Endothelial cell of umbilical vein (primary cell): Measurements from ENCODE around the gene DYNLT3. TPM values are rescaled to one million over a fixed set of nuclear protein-coding genes. Genes with fewer than 3 reads are reported as not detected.

ENCODE experiments used
- BruUV-seq: library from RNA; stranded (reverse); fragments of 400-500 nt; replicated peaks from 2 replicates; lab custom pipeline; 2021; lab: Mats Ljungman, UMichigan
- CTCF ChIA-PET: fragments of 300-600, 350-600 bp; sonication (Branson Sonifier 250); formaldehyde crosslinking; loops from one replicate; lab custom pipeline; 2021; ENCODE audit warnings: antibody characterized with exemption, inconsistent platforms; lab: Charles Lee
- POLR2A ChIA-PET: fragments of 300-600, 350-600 bp; sonication (Branson Sonifier 250); formaldehyde crosslinking; loops from one replicate; lab custom pipeline; 2021; ENCODE audit warnings: antibody characterized with exemption, inconsistent platforms; lab: Charles Lee
- DNase-seq: peaks from one replicate; pipeline ENCODE4 v3.0.0-alpha.2; 2011; ENCODE audit warnings: low read depth, low spot score
- FAIRE-seq: peaks from 2 replicates; lab custom pipeline; 2011; peaks lifted over from hg19 to GRCh38; lab: Jason Lieb, UNC
- H2AFZ ChIP-seq: 2 replicates; pipeline ENCODE4 v1.6.0; 2012; ENCODE audit warnings: low read depth, low read length, control low read depth, inconsistent platforms
- H3K27ac ChIP-seq: 2 replicates; pipeline ENCODE4 v1.5.1; 2011; ENCODE audit warnings: low read depth, mild to moderate bottlenecking, control low read depth, low read length, moderate library complexity; ENCODE audit not compliant: insufficient read depth
- H3K27me3 ChIP-seq, 2 experiments: 2 replicates each; pipeline versions ENCODE4 v1.6.0 to v1.6.1; 2011; ENCODE audit warnings: low read length in 2 of 2, mixed read lengths in 1 of 2; ENCODE audit not compliant: control insufficient read depth in 2 of 2, insufficient read depth in 2 of 2
- H3K36me3 ChIP-seq, 2 experiments: 2 replicates in 1 of 2; 3 replicates in 1 of 2; pipeline ENCODE4 v1.5.1; 2011; ENCODE audit warnings: low read length in 2 of 2, mild to moderate bottlenecking in 1 of 2, moderate library complexity in 1 of 2; ENCODE audit not compliant: control insufficient read depth in 2 of 2, insufficient read depth in 2 of 2; ENCODE audit errors: extremely low read depth in 1 of 2
- H3K4me1 ChIP-seq: 3 replicates; pipeline ENCODE4 v1.5.1; 2011; ENCODE audit warnings: mild to moderate bottlenecking, low read length; ENCODE audit not compliant: control insufficient read depth, insufficient read depth; ENCODE audit errors: extremely low read depth
- H3K4me2 ChIP-seq: 2 replicates; pipeline ENCODE4 v1.6.1; 2011; ENCODE audit warnings: low read length, control low read depth, mixed read lengths; ENCODE audit not compliant: insufficient read depth
- H3K4me3 ChIP-seq, 3 experiments: fragments of 200-600 bp in 1 of 3; sonication (generic), shearing (Covaris generic) in 1 of 3; replicated peaks in 1 of 3; 2 replicates each; pipeline ENCODE4 v1.5.1; 2011 to 2016; ENCODE audit warnings: control low read depth in 3 of 3, low read length in 3 of 3, mild to moderate bottlenecking in 2 of 3, inconsistent platforms in 1 of 3, low read depth in 1 of 3, moderate library complexity in 1 of 3; ENCODE audit not compliant: insufficient read depth in 1 of 3
- H3K79me2 ChIP-seq: 2 replicates; pipeline ENCODE4 v1.6.0; 2012; ENCODE audit warnings: low read length, inconsistent platforms; ENCODE audit not compliant: control insufficient read depth, insufficient read depth
- H3K9ac ChIP-seq: replicated peaks from 2 replicates; pipeline ENCODE3; 2011; ENCODE audit warnings: low read length, control low read depth; ENCODE audit not compliant: insufficient read depth; ENCODE audit errors: extremely low read depth
- H3K9me1 ChIP-seq: replicated peaks from 3 replicates; pipeline ENCODE4 v1.6.0; 2011; ENCODE audit warnings: mild to moderate bottlenecking, low read length; ENCODE audit not compliant: control insufficient read depth, insufficient read depth; ENCODE audit errors: extremely low read depth
- H3K9me3 ChIP-seq: replicated peaks from 2 replicates; pipeline ENCODE4 v1.5.1; 2012; ENCODE audit warnings: low read length, inconsistent platforms; ENCODE audit not compliant: control insufficient read depth, insufficient read depth
- H4K20me1 ChIP-seq: replicated peaks from 2 replicates; pipeline ENCODE3; 2011; ENCODE audit warnings: mild to moderate bottlenecking, low read length; ENCODE audit not compliant: control insufficient read depth, insufficient read depth; ENCODE audit errors: extremely low read depth
- EZH2 ChIP-seq: IDR thresholded peaks from 2 replicates; pipeline ENCODE4 v1.6.1; 2012; ENCODE audit warnings: borderline replicate concordance, low read depth, mild to moderate bottlenecking, moderate library complexity, low read length, inconsistent platforms; ENCODE audit not compliant: severe bottlenecking
- GATA2 ChIP-seq: IDR thresholded peaks from 2 replicates; pipeline ENCODE4 v1.7.0; 2011; ENCODE audit warnings: low read depth, mild to moderate bottlenecking, moderate library complexity, mixed read lengths, low read length; ENCODE audit not compliant: insufficient read length, insufficient read depth
- POLR2A ChIP-seq: IDR thresholded peaks from 2 replicates; pipeline ENCODE4 v1.6.1; 2012; ENCODE audit warnings: low read depth, mild to moderate bottlenecking, control low read depth, low read length
- POLR2AphosphoS5 ChIP-seq: IDR thresholded peaks from 2 replicates; pipeline ENCODE4 v1.6.1; 2012; ENCODE audit warnings: low read depth, mild to moderate bottlenecking, control low read depth, low read length, moderate library complexity; ENCODE audit not compliant: insufficient read depth
- dilution Hi-C: fragments of 300-500 bp; cut with MboI; formaldehyde crosslinking; loops from one replicate; pipeline ENCODE4 v1.15.0; 2019; ENCODE audit warnings: low sequenced_read_pairs; ENCODE audit not compliant: extremely low pct_ligation_motif_present
- intact Hi-C: fragments of 100-400 bp; cut with micrococcal nuclease; formaldehyde crosslinking; loops from one replicate; pipeline ENCODE4 v1.10.0; 2022
- polyA plus RNA-seq, 4 experiments: library from polyadenylated mRNA; depleted of rRNA in 3 of 4; stranded (reverse) in 3 of 4; unstranded in 1 of 4; fragments of >200 nt; gene quantifications; 2 replicates each; pipeline versions ENCODE4 v1.2.1 to v1.2.3, GENCODE V29; 2011 to 2012; ENCODE audit warnings: missing spikeins in 1 of 4
- total RNA-seq: library from RNA; stranded (reverse); gene quantifications from 2 replicates; pipeline ENCODE4 v1.2.3, GENCODE V29; 2021
- TF ChIP-seq, protein P1 (sequence below): IDR thresholded peaks from 2 replicates; pipeline ENCODE4 v1.6.1; 2011; ENCODE audit not compliant: insufficient read depth, insufficient read length
- TF ChIP-seq, protein P2 (sequence below), 2 donors: IDR thresholded peaks; 1 replicate in 1 of 2; 2 replicates in 1 of 2; pipeline ENCODE4 v1.5.1; 2011; ENCODE audit warnings: low read length in 2 of 2, mild to moderate bottlenecking in 2 of 2, moderate library complexity in 2 of 2, control low read depth in 1 of 2, inconsistent platforms in 1 of 2, low read depth in 1 of 2; ENCODE audit not compliant: insufficient read depth in 1 of 2; ENCODE audit errors: extremely low read depth in 1 of 2

Gene DYNLT3
- total and polyA plus RNA-seq, 2 donors (not counting 3 experiments of a cell fraction or from before 2014, with no cell fraction given), result 9.3 to 22.8 TPM

DNA sequence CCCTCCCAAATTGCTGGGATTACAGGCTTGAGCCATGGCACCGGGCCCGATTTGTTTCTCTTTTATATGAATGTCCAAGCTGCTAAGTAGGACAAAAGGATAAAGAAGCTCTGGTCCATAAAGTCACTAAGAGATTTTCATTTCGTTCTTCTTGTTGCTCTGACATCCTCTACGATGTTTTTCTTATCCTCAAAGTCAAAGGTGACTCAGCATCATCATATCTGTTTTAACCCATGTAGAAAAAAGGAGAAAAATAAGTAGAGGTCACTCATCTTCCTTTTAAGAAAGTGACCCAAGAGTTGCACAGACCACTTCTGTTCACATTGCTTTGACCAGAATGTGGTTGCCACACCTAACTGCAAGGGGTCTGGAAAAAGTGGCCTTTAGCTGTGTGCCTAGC lies 29.3 kb upstream of the DYNLT3 start:
- Histone ChIP-seq H3K36me3 (no peaks in the 10 kb centered on the region), H3K9me3 (no peaks in the 10 kb centered on the region), H3K4me3 (no peak overlapping the region), H3K9me1 (no peaks in the 10 kb centered on the region), H4K20me1 (no peaks in the 10 kb centered on the region), H3K27ac (no peak overlapping the region), H2AFZ (no peak overlapping the region), H3K4me2 (no peak overlapping the region), H3K4me1 (peaks cover 3% of the 10 kb centered on the region), H3K79me2 (no peaks in the 10 kb centered on the region), H3K27me3 (no peaks in the 10 kb centered on the region), H3K9ac (no peak overlapping the region)
- no peak for FAIRE-seq
- ChIA-PET CTCF (no interaction called here), POLR2A (no interaction called here)
- intact Hi-C loops, result no loop called here
- no peak for DNase-seq
- dilution Hi-C loops, result no loop called here
- TF ChIP-seq POLR2A (no peak), POLR2AphosphoS5 (no peak), EZH2 (no peak), GATA2 (no peak)
- TF ChIP-seq, protein P1, sequence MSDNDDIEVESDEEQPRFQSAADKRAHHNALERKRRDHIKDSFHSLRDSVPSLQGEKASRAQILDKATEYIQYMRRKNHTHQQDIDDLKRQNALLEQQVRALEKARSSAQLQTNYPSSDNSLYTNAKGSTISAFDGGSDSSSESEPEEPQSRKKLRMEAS, result no peak
- TF ChIP-seq, protein P2, sequence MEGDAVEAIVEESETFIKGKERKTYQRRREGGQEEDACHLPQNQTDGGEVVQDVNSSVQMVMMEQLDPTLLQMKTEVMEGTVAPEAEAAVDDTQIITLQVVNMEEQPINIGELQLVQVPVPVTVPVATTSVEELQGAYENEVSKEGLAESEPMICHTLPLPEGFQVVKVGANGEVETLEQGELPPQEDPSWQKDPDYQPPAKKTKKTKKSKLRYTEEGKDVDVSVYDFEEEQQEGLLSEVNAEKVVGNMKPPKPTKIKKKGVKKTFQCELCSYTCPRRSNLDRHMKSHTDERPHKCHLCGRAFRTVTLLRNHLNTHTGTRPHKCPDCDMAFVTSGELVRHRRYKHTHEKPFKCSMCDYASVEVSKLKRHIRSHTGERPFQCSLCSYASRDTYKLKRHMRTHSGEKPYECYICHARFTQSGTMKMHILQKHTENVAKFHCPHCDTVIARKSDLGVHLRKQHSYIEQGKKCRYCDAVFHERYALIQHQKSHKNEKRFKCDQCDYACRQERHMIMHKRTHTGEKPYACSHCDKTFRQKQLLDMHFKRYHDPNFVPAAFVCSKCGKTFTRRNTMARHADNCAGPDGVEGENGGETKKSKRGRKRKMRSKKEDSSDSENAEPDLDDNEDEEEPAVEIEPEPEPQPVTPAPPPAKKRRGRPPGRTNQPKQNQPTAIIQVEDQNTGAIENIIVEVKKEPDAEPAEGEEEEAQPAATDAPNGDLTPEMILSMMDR (IDR thresholded peaks at IDR 0.05; ENCODE audit: extremely low read depth in 1 of 2, insufficient read depth in 1 of 2, low read depth in 1 of 2, low read length in 2 of 2), result no peak
- no TSS peak for BruUV-seq
